ENCODE measurements around the gene NLN.

Gene NLN

GRCh38 chr5:65734921-65735320, 12.9 kb downstream of the NLN start:
- no peak for TF ChIP-seq CTCF (IDR thresholded peaks at IDR 0.05; ENCODE audit: low read depth, low read length)
- TF ChIP-seq MYC (IDR thresholded peaks at IDR 0.05; ENCODE audit: low read depth, low read length): no peak
- TF ChIP-seq POLR2A (IDR thresholded peaks at IDR 0.05; ENCODE audit: extremely low read depth, insufficient read length): no peak
- TF ChIP-seq MAX (IDR thresholded peaks at IDR 0.05; ENCODE audit: low read depth, low read length): no peak
- peak; percentile 47 for DNase-seq (ENCODE audit: low read depth)
- no peak overlapping the region for H3K4me3 ChIP-seq (ENCODE audit: low read depth, low read length)

DNA sequence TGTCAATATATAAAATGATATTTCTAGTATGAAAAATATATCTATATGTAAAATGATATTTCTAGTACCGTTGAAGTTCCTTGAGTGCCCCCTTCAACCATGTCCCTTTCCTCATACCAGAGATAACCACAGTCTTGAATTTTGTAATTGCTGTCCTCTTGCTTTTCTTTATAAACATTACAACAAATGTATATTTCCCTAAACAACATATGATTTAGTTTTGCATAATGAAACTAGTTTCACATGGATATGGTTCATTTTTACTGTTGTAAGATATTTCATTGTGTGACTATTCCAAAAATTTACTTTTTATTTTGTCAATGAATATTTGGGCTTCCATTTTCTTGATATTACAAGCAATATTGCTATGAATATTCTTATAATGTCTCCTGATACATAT, 14.0 kb downstream of the NLN start:
- H3K4me3 ChIP-seq (ENCODE audit: low read depth, low read length): no peak overlapping the region
- DNase-seq (ENCODE audit: low read depth): no peak
- TF ChIP-seq CTCF (IDR thresholded peaks at IDR 0.05; ENCODE audit: low read depth, low read length) (no peak), POLR2A (IDR thresholded peaks at IDR 0.05; ENCODE audit: extremely low read depth, insufficient read length) (no peak), MYC (IDR thresholded peaks at IDR 0.05; ENCODE audit: low read depth, low read length) (no peak), MAX (IDR thresholded peaks at IDR 0.05; ENCODE audit: low read depth, low read length) (no peak)

GRCh38 chr5:65737842-65738241, 15.8 kb downstream of the NLN start:
- TF ChIP-seq POLR2A (IDR thresholded peaks at IDR 0.05; ENCODE audit: extremely low read depth, insufficient read length) (no peak), CTCF (IDR thresholded peaks at IDR 0.05; ENCODE audit: low read depth, low read length) (no peak), MAX (IDR thresholded peaks at IDR 0.05; ENCODE audit: low read depth, low read length) (no peak), MYC (IDR thresholded peaks at IDR 0.05; ENCODE audit: low read depth, low read length) (no peak)
- DNase-seq (ENCODE audit: low read depth): no peak
- no peak overlapping the region for H3K4me3 ChIP-seq (ENCODE audit: low read depth, low read length)

GRCh38 chr5:65738305-65738704, 16.3 kb downstream of the NLN start:
- TF ChIP-seq POLR2A (IDR thresholded peaks at IDR 0.05; ENCODE audit: extremely low read depth, insufficient read length): no peak
- no peak for TF ChIP-seq MAX (IDR thresholded peaks at IDR 0.05; ENCODE audit: low read depth, low read length)
- TF ChIP-seq MYC (IDR thresholded peaks at IDR 0.05; ENCODE audit: low read depth, low read length): no peak
- TF ChIP-seq CTCF (IDR thresholded peaks at IDR 0.05; ENCODE audit: low read depth, low read length): no peak
- no peak overlapping the region for H3K4me3 ChIP-seq (ENCODE audit: low read depth, low read length)
- DNase-seq (ENCODE audit: low read depth): no peak

DNA sequence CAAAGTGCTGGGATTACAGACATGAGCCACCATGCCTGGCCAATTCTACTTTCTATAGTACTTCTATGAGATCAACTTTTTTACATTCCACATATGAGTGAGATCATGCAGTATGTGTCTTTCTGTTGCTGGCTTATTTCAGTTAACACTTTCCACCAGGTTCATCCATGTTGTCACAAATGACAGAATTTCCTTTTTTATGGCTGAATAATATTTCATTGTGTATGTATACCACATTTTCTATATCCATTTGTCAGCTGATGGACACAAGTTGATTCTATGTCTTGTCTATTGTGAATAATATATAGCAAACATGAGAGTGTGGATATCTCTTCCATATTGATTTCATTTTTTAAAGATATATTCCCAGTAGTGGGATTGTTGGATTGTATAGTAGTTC, 17.2 kb downstream of the NLN start:
- TF ChIP-seq MYC (IDR thresholded peaks at IDR 0.05; ENCODE audit: low read depth, low read length): no peak
- TF ChIP-seq CTCF (IDR thresholded peaks at IDR 0.05; ENCODE audit: low read depth, low read length): no peak
- no peak for TF ChIP-seq POLR2A (IDR thresholded peaks at IDR 0.05; ENCODE audit: extremely low read depth, insufficient read length)
- TF ChIP-seq MAX (IDR thresholded peaks at IDR 0.05; ENCODE audit: low read depth, low read length): no peak
- DNase-seq (ENCODE audit: low read depth): no peak
- no peak overlapping the region for H3K4me3 ChIP-seq (ENCODE audit: low read depth, low read length)
